ENCODE measurements around the gene RRAGD.
"Not testable (repeated sequence)": the region's sequence is repeated elsewhere in the genome, so short reads cannot be mapped to it uniquely, and the experiment has no call there.

The RRAGD gene

DNA sequence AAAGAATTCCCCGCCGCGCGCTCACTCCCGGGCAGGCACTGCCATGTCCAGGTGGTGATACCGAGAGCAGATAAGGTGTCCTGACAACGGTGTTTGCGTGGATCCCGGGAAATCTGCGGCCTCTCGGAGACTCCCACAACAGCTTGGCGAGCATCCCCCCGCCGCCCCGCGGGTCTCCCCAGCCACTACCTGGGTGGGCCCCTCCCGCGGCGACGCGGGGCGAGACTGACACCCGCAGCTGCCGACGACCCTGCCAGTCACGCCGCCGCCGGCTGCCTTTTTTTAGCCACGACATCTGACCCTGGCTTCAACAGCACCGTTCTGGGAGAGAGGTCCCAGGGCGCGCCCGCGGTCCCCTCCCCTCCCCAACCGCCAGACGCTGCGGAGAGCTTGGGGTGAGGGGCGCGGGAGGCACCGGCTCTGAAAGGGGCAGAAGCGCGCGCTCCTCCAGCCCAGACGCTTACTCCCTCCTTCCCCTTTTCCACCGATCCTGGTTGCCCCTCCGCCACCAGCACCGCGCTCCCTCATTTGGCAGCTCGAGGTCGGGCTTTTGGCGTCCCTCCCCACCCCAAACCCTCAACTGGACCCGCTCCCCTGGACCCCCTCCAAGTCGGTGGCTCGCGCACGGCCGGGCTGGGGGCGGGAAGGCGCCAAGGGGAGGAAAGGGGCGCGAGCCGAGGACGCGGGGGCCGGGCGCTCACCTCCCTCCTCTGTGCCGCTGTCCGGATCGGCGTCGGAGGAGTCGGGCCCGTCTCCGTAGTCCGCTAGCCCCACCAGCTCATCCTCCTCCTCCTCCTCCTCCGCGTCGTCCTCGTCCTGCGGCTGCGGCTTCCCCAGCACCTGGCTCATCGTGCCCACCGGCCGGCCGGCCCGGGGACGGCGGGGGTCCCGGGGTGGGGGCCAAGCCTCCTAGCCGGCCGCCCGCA lies 665 bp downstream of the RRAGD start:
- peak; percentile 9 for DNase-seq

DNA sequence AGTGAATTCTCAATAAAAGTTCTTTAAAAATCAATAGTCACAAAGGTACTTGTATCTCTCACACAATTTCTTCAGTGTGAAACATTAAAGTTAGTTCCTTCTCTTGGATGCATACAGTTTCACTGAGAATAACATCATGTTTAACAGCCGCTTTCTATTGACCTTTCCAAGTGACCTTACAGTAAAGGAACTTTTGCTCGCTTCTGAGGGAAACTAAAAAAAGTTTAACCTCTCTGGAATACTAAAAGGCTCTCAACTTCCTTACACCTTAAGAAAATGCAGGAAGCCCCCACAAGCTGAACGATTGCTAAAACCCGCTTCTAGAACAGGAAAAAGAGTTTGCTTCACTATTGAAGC lies 1.3 kb downstream of the RRAGD start:
- DNase-seq: no peak

DNA sequence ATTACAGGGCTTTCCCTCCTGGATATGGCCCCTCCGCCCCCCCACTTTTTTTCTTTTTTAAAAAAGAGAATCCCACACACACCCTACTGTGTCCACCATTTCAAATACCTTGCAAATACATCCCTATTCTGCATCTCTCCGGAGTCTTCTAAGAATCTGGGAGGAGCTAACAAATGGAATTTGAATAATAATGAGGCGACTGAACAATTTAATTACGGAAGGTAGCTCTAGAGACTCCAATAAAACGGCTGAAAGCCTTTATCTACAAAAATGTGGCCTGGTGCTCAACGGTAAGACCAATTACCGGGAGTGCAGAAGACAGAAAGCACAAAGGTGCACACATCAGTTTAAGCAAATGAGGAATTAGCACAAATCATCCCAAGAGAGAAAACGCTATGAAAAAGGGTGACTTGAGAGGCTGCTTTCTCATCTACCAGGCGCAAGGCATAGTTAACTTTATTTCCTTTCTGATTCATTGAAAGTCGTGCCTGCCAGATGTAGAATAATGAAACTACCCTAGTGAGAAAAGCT lies 1.8 kb downstream of the RRAGD start:
- DNase-seq: no peak

DNA sequence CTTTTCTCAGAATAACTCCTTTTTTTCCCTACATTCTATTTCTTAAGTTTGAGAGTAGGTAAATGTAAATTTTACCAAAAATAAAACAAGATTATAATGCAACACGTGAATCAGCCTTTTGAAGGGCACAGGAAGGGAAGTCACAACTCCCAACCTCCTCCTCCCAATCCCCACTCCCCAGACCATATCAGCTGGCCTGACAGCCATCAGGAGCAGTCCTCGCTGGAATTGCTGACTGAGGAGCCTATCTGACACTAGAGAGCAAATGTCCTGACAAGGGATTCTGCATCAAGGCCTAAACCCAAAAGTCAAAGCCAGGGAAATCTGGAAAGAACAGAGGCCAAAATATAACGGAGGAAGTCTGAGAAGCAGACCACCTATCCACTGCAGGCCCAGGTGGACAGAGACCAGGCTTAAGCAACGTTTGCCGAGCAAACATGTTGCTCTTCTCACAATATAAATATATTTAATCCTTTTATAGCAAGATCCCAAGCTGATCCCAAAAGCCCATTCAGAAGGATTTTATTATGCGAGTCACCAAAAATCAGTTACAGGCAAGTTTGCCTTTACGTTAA lies 2.5 kb downstream of the RRAGD start:
- DNase-seq: no peak

DNA sequence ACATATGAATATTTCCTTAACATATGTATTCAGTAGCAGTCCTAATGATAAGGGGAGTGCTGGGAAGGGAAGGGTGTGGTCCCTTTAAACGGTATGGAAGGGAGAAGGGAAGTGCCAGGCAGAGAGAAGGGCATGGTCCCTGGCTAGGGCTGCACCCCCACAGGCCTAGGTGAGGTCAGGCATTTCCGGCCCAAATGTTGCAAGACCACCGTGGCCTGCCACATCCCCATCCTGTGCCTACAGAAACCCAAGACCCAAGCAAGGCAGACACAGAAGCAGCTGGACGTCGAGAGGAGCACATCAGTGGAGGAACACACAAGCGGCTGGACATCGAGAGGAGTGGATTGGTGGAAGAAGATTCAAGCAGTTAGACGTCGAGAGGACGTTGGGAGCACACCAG lies 5.9 kb downstream of the RRAGD start:
- no peak for DNase-seq

DNA sequence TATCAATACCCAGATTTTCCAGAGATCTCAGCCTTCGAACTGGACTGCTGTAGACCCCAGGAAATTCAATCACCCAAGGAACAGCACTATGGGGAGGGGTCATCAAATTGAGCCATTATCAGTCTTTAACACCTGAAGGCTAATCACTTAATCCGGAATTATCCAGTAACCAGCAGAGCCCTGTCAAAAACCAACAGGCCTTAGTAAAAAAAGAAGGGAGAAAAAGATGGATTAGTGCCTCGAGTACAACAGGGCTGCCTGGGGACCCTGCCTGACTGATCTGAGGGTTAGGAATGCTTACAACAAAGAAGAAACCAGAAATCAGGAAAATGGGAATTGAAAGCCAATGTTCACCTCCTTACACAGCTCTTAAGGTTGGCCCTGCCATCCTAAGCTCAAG lies 7.6 kb downstream of the RRAGD start:
- no peak for DNase-seq

DNA sequence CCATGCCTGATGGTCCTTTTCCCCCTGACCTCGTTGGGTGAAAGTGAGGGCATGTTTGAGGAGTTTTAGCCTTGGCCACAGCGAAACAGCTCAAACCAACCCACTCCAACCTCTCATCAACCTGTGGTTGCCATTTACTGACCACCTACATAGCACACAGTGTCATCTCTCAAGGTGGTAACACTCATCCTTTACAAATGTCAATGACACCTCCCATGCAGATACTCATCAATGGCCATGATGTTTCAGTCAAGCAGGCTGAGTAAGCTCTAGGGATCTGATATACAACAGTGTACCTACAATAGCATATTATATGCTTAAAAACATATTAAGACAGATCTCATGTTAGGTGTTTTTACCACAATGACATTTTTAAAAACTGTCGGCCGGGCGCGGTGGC lies 9.3 kb downstream of the RRAGD start:
- no peak for DNase-seq

DNA sequence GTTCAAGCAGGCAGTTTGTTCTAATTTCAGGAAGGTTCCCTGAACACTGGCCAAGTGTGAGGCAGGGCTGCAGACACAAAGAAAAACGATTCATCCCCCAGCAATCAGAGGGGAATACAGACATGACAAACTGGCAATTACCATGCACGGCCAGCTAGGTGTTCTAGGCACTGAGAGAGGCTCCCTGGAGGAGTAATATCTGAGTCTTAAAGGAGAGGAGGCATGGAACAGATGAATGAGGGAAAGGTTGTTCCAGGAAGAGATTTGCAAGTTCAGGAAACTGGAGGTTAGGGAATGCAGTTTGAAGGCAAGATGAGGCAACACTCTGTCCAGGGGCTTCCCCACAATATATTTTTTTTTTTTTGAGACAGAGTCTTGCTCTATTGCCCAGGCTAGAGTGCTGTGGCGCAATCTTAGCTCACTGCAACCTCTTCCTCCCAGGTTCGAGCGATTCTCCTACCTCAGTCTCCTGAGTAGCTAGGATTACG lies 11.1 kb downstream of the RRAGD start:
- no peak for DNase-seq

DNA sequence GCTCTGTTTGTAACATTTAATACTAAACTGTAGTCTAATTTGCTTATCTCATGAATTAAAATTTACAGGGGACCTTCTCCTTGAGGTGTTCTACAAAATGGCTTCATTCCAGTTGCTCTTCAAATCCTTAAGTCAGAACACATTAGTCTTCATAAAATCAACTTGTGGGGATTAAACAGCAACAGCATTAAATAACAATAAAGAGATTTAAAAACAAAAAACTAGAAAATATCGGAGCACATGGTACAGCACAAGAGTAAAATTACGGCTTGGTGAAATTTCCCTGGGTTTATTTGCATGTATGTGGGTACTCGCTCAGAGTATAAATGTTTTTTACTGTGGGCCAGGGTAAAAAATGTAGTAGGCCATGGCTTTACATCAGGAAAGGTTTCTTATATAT lies 12.0 kb downstream of the RRAGD start:
- DNase-seq: no peak

DNA sequence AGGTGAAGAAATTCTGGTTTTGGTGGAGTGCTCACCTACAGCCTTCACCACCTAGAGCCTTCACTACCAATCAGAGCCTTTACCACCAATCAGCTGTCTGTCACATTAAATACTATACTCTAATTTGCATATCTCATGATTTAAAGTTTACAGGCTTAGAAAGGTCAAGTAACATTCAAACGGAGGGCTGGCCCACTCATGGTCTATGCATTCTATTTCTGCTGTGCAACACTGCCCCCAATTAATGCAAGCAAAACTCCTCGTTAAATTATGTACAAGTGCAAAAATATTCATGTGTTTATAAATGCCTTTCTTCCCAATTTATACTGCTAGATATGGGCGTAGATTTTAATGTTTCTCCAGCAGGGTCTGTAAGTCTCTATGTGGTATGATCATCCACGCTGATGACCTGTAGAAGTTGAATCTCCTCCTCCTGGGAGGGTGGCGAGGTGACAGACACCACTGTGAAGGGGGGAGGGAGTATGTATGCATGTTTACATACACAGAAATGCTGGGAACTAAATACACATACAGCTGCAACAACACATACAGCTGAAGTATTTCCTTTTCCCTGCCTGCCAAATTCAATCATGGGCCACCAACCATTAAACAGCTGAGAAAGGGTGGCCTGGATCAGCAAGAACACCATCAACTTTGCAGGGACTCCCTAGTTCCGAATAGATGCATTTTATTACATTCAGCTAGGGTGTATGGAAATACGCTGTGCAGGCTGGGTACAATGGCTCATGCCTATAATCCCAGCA lies 13.1 kb downstream of the RRAGD start:
- no peak for DNase-seq

DNA sequence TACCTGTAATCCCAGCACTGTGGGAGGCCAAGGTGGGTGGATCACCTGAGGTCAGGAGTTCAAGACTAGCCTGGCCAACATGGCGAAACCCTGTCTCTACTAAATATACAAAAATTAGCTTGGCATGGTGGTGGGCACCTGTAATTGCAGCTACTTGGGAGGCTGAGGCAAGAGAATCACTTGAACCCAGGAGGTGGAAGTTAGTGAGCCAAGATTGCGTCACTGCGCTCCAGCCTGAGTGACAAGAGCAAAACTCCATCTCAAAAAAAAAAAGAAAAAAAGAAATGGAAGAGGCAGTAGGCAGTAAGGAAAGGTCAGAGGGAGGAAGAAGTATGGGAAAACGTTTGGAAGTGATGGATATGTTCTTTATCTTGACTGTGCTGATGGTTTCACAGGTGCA lies 14.2 kb downstream of the RRAGD start:
- DNase-seq: not testable (repeated sequence)

DNA sequence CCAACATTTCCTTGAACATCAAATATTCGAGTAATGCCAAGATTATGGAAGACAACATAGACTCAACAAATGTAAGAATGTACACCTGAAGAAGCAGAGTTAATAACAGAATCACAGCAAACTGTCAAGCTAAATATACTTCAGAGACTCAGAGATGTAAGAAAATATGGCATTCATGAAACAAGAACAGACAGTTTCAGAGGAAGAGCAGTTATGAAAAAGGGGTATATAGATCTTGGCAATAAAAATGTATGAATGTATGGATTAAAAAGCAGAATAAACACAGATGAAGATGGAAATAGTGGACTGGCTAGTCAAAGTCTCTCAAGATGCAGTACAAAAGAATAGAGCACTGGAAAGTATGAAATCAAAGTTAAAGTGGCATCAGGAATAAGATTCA lies 18.4 kb downstream of the RRAGD start:
- no peak for DNase-seq

DNA sequence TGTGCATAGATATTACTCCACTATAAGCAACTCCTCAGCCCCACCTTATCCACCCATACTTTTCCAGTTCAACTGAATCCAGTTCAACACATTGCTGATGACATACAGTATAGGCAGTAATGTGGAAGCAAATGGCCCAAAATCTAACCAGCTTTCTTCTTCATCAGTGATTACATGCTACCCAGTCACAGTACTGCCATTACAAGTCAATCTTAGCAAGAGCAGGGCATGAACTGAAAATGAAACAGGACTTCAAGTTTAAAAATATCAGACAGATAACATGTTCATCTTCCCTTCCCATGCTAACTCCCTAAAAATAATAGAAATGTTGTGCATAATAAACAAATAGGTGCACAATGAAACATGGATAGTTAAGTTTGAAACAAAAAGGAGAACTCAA lies 19.2 kb downstream of the RRAGD start:
- DNase-seq: no peak

DNA sequence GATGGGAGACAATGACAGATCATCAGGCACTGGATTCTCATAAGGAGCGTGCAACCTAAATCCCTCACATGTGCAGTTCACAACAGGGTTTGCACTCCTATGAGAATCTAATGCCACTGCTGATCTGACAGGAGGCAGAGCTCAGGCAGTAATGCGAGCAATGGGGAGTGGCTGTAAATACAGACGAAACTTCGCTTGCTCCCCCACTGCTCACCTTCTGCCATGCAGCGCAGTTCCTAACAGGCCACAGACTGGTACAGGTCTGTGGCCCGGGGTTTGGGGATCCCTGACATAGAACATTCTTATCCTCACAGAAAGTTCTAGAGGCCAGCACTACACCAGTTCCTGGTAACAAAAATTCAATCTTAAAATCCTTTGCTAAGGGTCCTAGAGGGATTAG lies 23.2 kb downstream of the RRAGD start:
- DNase-seq: no peak

DNA sequence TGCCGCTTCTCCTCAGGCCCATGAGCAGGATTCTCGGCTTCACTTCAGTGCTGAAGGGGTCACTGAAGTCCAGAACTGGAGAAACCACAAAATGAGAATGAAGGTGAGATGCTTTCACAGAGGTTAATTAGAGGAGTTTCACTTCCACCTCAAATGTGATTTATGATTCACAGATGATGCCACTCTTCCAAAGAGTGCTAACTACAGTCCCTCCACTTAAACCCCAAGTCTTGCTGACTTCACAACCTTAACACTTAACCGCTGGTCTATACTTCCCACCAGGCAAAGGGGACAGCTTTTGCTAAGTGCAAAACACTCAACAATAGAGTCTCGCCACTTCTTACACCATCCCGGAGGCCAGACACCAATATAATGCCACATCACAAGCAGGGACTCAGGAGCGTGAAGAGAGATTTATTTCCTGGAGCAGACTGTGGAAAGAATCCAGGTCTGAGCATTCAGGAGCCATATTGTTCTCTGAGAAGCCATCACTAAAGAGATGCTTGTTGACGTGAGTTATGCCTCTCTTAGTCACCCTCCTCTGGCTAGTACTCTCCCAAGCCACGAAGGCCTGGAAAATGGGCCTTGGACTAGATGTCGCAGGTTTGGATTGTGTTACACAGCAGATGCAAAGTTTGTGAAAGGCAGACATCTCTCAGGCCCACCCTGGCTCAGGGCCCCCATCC lies 24.4 kb downstream of the RRAGD start:
- no peak for DNase-seq

DNA sequence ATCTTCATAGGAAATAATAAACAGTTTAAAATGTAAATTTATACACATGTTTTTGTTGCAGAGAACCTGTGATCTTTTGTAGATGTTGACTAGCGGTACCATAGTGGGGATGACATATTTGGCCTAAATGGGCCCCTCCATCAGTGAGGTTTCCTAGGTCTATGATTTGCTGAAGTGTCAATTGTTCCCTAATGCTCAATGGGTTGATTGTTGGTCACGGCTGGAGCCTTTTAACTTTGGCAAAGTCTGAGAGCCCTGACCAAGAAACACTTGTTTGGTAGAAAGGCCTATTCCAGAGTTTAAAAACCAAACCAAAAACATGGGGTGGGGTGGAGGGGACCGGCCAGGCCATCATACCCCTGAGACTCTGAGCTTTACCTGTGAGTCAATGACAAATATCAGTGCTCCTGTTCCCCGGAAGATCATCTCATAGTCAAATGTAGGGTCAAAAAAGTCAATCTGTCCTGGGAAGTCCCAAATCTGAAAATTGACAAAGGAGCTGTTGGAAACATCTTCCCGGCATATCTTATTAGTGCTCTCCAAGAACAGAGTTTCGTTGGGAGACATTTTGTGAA lies 25.1 kb downstream of the RRAGD start:
- no peak for DNase-seq

DNA sequence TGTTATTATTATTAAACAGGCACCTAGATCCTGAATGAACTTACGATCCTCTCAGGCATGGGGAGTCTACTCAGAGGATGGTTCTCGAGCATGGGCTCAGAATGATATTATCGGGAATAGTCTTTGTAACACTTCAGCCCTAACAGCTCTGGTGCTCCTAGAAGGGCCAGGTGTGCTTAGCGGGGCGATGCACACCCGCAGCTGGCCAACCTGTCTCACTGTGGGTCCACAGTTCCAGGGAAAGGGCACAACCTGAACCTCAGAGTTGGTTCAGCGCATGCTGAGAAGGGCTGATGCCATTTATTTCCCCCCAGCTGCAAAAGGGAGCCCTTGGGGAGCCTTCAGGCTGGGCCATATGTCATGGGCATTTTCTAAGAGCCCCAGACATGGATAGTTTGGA lies 26.2 kb downstream of the RRAGD start:
- DNase-seq: no peak

DNA sequence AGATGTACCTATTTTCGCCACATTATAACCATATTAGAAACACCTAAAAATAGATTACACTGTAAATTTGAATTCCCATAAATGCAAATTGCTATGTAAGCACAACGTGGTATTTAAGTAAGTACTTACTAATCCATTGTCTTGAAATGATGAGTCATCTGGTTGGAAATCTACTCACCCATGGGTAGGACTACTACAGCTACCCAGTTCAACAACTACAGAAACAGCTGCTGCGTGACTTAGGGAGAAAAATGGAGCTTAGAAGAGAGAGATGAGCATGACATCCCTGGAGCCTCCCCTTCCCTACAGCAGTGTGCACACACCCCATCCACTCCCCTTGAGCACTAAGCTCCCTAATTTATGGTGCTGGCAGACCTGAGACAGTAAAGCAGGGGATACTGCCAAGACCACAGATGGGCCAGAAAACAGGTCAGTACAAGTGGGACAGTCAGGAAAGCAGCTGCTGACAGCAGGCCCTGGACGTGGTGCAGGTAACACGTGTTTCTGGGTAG lies 26.9 kb downstream of the RRAGD start:
- DNase-seq: no peak

DNA sequence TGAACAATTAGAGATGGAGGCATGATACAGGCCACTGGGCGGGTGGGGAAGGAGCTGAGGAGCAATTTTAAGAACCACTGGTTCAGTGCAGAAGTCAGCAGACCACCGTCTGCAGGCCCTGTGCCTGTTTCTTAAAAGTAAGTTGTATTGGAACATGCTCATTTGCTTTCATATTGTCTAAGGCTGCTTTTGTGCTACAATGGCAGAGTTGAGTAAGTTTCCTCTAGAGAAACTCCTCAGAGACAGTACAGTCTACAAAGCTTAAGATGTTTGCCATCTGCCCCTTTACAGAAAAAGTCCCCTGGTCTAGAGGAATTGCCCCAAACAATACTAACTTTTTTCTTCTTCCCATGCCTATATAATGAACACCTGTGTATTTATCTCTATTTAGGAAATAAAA lies 31.0 kb downstream of the RRAGD start:
- DNase-seq: no peak

DNA sequence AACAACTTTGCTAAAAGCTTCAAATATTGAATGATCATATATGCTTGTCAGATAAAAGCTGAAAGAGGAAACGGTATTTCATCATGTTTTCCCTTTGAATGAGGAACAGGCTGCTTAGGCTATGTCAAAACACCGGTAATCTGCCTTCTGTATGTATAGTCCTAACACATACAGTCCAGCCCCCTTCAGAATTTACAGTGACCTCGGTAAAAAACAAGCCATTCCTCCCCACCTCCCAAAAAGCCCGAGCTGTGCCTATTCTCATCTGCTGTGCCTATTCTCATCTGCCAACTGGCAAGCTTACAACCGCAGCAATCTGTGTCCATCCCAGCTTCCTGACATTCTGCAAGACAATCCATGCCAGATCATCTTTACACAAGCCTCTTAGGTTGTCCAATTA lies 32.8 kb downstream of the RRAGD start:
- no peak for DNase-seq

DNA sequence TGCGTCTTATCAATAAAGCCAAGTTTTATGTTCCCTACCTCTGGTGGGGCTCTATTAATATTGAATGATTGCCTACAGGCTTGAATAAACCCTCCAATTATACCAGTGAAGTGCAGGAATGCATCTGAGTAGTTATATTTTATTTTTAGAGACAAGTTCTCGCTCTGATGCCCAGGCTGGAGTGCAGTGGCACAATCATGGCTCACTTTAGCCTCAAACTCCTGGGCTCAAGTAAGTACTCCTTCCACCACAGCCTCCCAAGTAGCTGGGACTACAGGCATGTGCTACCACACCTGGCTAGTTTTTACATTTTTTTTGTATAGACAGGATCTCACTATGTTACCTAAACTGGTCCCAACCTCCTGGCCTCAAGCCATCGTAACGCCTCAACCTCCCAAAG lies 33.4 kb downstream of the RRAGD start:
- no peak for DNase-seq
